Neural cell (in vitro differentiated cells): ENCODE data around the gene ROS1. TPM values are rescaled to one million over a fixed set of nuclear protein-coding genes. Genes with fewer than 3 reads are reported as not detected.
A peak's percentile ranks its signal among the peaks of the same experiment; 100 is the strongest.

Experiments used
- H2AFZ ChIP-seq: fragments of 200-600, 300-800 bp; sonication (generic), shearing (Covaris generic); 2 replicates; pipeline ENCODE4 v1.6.0; 2014; ENCODE audit warnings: low read depth, mild to moderate bottlenecking, antibody characterized with exemption, low read length, moderate library complexity
- H3F3A ChIP-seq: fragments of 200-600 bp; shearing (Covaris generic); 2 replicates; pipeline ENCODE4 v1.6.1; 2016; ENCODE audit warnings: mild to moderate bottlenecking, moderate library complexity, mixed read lengths, antibody characterized with exemption, low read length; ENCODE audit not compliant: insufficient read depth, poor library complexity, severe bottlenecking
- H3K27ac ChIP-seq: fragments of 200-600, 300-800 bp; sonication (generic), shearing (Covaris generic); 2 replicates; pipeline ENCODE4 v1.5.1; 2014; ENCODE audit warnings: mild to moderate bottlenecking, low read length, moderate library complexity
- H3K27me3 ChIP-seq: fragments of 300-800, 200-600 bp; sonication (generic), shearing (Covaris generic); 2 replicates; pipeline ENCODE4 v1.6.0; 2014; ENCODE audit warnings: mild to moderate bottlenecking, low read depth, low read length, moderate library complexity; ENCODE audit not compliant: insufficient read depth
- H3K36me3 ChIP-seq: fragments of 300-800, 200-600 bp; sonication (generic), shearing (Covaris generic); 2 replicates; pipeline ENCODE4 v1.5.1; 2014; ENCODE audit warnings: mild to moderate bottlenecking, antibody characterized with exemption, low read length, moderate library complexity; ENCODE audit not compliant: insufficient read depth
- H3K4me2 ChIP-seq: fragments of 300-800, 200-600 bp; sonication (generic), shearing (Covaris generic); 2 replicates; pipeline ENCODE4 v1.6.0; 2014; ENCODE audit warnings: mild to moderate bottlenecking, low read length
- H3K4me3 ChIP-seq: fragments of 300-800, 200-600 bp; sonication (generic), shearing (Covaris generic); 2 replicates; pipeline ENCODE4 v1.5.1; 2014; ENCODE audit warnings: mild to moderate bottlenecking, low read length, moderate library complexity
- H3K79me2 ChIP-seq: fragments of 200-600 bp; shearing (Covaris generic); replicated peaks from 2 replicates; pipeline ENCODE4 v1.6.0; 2014; ENCODE audit warnings: mild to moderate bottlenecking, low read length, moderate library complexity; ENCODE audit not compliant: insufficient read depth
- H3K9ac ChIP-seq: fragments of 300-800, 200-600 bp; sonication (generic), shearing (Covaris generic); 2 replicates; pipeline ENCODE4 v1.6.1; 2016; ENCODE audit warnings: mild to moderate bottlenecking, low read length, mixed read lengths
- H3K9me2 ChIP-seq: fragments of 200-600 bp; shearing (Covaris generic); 2 replicates; pipeline ENCODE4 v1.6.1; 2016; ENCODE audit warnings: mild to moderate bottlenecking, low read length, mixed read lengths; ENCODE audit not compliant: insufficient read depth
- H3K9me3 ChIP-seq: fragments of 200-600, 300-800 bp; sonication (generic), shearing (Covaris generic); 2 replicates; pipeline ENCODE4 v1.6.1; 2016; ENCODE audit warnings: mild to moderate bottlenecking, mixed run types, low read length, moderate library complexity, mixed read lengths
- H4K20me1 ChIP-seq: fragments of 200-600 bp; shearing (Covaris generic); 2 replicates; pipeline ENCODE4 v1.6.1; 2016; ENCODE audit warnings: mild to moderate bottlenecking, mixed run types; ENCODE audit not compliant: insufficient read depth
- MXI1 ChIP-seq: fragments of 450-650 bp; conservative IDR thresholded peaks from 2 replicates; pipeline ENCODE4 v1.6.1; 2014; ENCODE audit warnings: antibody characterized with exemption, mild to moderate bottlenecking; ENCODE audit not compliant: poor library complexity, severe bottlenecking
- POLR2AphosphoS5 ChIP-seq: IDR thresholded peaks from 2 replicates; pipeline ENCODE4 v1.6.1; 2012
- RAD21 ChIP-seq: fragments of 450-650 bp; conservative IDR thresholded peaks from 2 replicates; pipeline ENCODE4 v1.6.1; 2014; ENCODE audit warnings: antibody characterized with exemption, mild to moderate bottlenecking, moderate library complexity
- REST ChIP-seq: IDR thresholded peaks from 2 replicates; pipeline ENCODE4 v1.6.1; 2012; ENCODE audit warnings: borderline replicate concordance
- SMC3 ChIP-seq: fragments of 450-650 bp; conservative IDR thresholded peaks from 2 replicates; pipeline ENCODE4 v1.6.1; 2014; ENCODE audit warnings: antibody characterized with exemption, mild to moderate bottlenecking, moderate library complexity; ENCODE audit not compliant: poor library complexity
- TAF1 ChIP-seq: IDR thresholded peaks from 2 replicates; pipeline ENCODE4 v1.6.1; 2012; ENCODE audit warnings: low read depth
- polyA plus RNA-seq: library from polyadenylated mRNA; depleted of rRNA; stranded (reverse); fragments of >200 nt; gene quantifications from 2 replicates; pipeline ENCODE4 v1.2.3, GENCODE V29; 2014
- TF ChIP-seq, protein P1 (sequence below): fragments of 450-650 bp; IDR thresholded peaks from 2 replicates; pipeline ENCODE4 v1.5.1; 2014; ENCODE audit warnings: antibody characterized with exemption, mild to moderate bottlenecking, moderate library complexity; ENCODE audit not compliant: poor library complexity, severe bottlenecking

Gene ROS1
- polyA plus RNA-seq, 1 donor from 2014 or later, result not detected

GRCh38 chr6:117456250-117456649 is 30.5 kb upstream of the ROS1 start:
- no peak overlapping the region for H3K9ac ChIP-seq
- H3K27ac ChIP-seq, result no peak overlapping the region
- H3K9me3 ChIP-seq, result no peaks in the 10 kb centered on the region
- H3K4me2 ChIP-seq, result no peak overlapping the region
- no peaks in the 10 kb centered on the region for H3K36me3 ChIP-seq
- H3K4me3 ChIP-seq, result no peak overlapping the region
- no peak overlapping the region for H2AFZ ChIP-seq
- no peaks in the 10 kb centered on the region for H3K9me2 ChIP-seq
- no peaks in the 10 kb centered on the region for H3F3A ChIP-seq
- TF ChIP-seq REST (no peak), TAF1 (no peak)
- H3K79me2 ChIP-seq, result no peaks in the 10 kb centered on the region
- no peaks in the 10 kb centered on the region for H3K27me3 ChIP-seq
- no peaks in the 10 kb centered on the region for H4K20me1 ChIP-seq

GRCh38 chr6:117451671-117452070 is 25.9 kb upstream of the ROS1 start:
- H3F3A ChIP-seq, result no peaks in the 10 kb centered on the region
- no peak overlapping the region for H3K4me3 ChIP-seq
- no peaks in the 10 kb centered on the region for H4K20me1 ChIP-seq
- H3K9me2 ChIP-seq, result no peaks in the 10 kb centered on the region
- H3K27ac ChIP-seq, result no peak overlapping the region
- H3K79me2 ChIP-seq, result no peaks in the 10 kb centered on the region
- H3K4me2 ChIP-seq, result no peak overlapping the region
- no peaks in the 10 kb centered on the region for H3K27me3 ChIP-seq
- no peak for TF ChIP-seq POLR2AphosphoS5
- no peak for TF ChIP-seq MXI1
- H3K9ac ChIP-seq, result no peak overlapping the region
- H3K9me3 ChIP-seq, result no peaks in the 10 kb centered on the region
- no peaks in the 10 kb centered on the region for H3K36me3 ChIP-seq
- H2AFZ ChIP-seq, result no peak overlapping the region

DNA sequence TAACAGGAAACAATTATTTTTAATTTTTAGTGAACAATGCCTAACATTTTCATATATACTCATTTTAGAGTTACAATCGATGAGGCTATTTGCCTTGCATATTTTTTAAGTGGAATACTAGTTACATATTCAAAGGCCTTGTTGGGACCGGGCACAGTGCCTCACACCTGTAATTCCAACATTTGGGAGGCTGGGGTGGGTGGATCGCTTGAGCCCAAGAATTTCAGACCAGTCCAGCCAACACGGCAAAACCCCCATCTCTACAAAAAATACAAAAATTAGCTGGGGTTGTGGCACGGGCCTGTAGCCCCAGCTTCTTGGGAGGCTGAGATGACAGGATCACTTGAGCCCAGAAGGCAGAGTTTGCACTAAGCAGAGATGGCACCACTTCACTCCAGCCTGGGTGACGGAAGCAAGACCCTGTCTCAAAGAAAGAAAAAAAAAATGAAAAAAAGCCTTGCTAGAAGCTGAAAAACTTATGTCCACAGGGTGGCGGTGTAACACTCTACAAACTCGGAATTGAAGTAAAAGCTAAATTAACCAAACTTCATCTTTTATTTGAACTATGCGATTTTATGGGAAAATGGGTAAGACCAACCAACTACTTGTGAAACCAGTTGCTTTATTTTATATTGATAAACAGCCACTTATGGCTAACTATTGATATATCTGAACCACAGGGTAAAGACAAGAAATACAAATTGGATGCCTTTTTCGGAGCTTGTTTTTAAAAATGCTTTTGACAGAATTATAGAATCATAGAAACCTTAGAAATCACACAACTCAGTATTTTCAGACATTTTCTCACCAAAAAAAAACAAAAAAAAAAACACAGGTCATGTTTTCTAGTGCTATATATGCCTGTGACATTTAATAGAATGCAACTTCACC is 24.1 kb upstream of the ROS1 start:
- Histone ChIP-seq H3K27ac (no peak overlapping the region), H3K36me3 (no peaks in the 10 kb centered on the region), H3K27me3 (no peaks in the 10 kb centered on the region), H3F3A (no peaks in the 10 kb centered on the region), H3K79me2 (no peaks in the 10 kb centered on the region), H3K9ac (no peak overlapping the region), H3K4me3 (no peak overlapping the region), H3K4me2 (no peak overlapping the region), H2AFZ (no peak overlapping the region), H4K20me1 (no peaks in the 10 kb centered on the region), H3K9me2 (no peaks in the 10 kb centered on the region), H3K9me3 (no peaks in the 10 kb centered on the region)
- TF ChIP-seq REST (no peak), TAF1 (no peak), SMC3 (peak; percentile 94), RAD21 (peak; percentile 91)
- TF ChIP-seq, protein P1, sequence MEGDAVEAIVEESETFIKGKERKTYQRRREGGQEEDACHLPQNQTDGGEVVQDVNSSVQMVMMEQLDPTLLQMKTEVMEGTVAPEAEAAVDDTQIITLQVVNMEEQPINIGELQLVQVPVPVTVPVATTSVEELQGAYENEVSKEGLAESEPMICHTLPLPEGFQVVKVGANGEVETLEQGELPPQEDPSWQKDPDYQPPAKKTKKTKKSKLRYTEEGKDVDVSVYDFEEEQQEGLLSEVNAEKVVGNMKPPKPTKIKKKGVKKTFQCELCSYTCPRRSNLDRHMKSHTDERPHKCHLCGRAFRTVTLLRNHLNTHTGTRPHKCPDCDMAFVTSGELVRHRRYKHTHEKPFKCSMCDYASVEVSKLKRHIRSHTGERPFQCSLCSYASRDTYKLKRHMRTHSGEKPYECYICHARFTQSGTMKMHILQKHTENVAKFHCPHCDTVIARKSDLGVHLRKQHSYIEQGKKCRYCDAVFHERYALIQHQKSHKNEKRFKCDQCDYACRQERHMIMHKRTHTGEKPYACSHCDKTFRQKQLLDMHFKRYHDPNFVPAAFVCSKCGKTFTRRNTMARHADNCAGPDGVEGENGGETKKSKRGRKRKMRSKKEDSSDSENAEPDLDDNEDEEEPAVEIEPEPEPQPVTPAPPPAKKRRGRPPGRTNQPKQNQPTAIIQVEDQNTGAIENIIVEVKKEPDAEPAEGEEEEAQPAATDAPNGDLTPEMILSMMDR, result peak; percentile 90
